T1000 (cell line): ENCODE data around the gene TLCD5.

Source experiments
- DNase-seq: peaks from one replicate; lab custom pipeline; 2025; ENCODE audit warnings: mixed read lengths; lab: John Stamatoyannopoulos, UW

The TLCD5 gene

DNA sequence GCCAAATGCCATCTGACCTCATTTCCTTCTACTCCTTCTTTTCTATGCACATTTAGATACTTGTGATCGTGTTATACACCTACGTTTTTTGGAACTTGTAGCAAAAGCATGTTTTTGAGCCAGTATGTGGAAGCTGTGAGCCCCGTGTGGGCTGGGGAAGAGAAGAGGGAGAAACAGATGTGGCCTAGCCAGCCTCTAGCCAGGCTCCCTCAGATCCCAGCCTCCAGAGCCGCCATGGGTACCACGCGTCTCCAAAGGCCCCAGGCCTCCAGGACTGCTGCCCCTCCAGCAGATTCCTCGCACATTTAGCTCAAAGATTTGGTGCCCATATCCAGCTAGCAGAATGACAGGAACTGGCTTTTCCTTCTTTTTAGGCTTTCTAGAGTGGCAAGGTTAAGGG lies 17.0 kb upstream of the TLCD5 start:
- DNase-seq = no peak

DNA sequence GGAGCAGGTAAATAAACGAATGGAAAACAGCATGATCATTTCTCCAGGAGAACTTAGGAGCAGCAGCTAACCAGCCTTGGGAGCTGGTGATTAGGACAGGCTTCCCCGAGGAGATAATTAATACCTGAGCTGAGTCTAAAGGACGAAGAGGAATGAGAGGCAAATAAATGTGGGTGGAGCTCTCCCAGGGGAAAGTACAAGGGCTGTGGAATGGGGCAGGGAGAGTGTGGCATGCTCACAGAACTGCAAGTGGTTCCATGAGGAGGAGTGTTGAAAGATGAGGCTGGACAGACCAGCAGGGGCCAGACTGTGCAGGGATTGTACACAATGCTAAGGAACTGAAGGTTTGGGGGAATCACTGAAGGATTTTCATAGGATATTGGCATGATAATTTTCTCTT lies 14.2 kb upstream of the TLCD5 start:
- DNase-seq = no peak

DNA sequence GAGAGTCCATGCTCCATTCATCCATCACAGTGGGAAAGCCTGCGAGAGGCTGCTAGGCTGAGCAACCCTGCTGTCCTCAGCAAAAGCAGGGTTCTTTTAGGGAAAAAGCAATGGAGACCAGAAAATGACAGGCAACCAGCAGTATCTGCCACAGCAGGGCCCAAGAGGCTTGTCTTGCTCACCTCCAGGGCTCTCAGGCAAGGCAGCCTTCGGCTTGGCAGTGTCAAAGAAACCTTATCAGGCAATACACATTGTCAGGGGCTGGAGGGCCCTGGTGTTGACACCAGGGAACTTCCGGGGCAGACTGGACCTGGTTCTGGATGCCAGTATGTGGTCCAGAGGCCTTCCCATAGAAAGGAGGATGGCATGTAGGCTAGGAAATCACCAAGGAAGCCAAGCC lies 10.2 kb upstream of the TLCD5 start:
- DNase-seq = no peak

DNA sequence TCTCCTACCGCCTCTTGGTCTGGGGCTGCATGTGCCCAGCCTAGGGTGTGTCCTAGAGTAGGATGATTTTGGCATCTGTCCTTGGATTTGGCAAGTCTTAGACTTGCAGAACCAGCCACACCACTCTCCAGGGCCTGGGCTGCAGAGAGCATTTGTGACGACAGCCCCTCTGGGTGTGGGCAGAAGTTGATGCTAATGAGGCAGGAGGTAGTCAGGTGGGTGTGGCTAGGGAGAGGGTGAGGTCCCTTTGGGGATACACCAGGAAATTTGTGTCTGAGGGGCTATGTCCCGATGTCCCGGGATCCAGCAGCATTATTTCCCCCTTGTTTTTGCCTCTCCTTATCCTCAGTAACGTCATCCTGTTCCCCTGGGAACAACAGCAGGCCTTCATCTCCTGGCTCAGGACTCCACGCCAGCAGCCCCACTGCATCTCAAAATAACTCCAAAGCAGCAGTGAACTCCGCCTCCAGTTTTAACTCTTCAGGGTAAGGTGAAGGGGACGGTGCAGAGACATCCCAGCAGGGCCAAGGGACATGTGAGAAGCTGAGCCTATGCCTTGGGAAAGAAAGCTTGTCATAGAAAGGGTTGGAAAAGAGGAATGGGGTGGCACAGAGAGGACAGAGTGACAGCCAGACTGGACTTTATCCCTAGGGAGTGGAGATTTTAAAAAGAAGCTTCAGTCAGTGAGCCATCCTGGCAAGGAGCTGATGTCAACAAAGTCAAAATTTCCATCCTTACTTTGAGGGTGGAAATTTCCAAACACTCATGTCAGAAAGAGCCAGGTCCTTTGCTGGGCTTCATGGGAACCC lies 8.0 kb upstream of the TLCD5 start:
- no peak for DNase-seq

DNA sequence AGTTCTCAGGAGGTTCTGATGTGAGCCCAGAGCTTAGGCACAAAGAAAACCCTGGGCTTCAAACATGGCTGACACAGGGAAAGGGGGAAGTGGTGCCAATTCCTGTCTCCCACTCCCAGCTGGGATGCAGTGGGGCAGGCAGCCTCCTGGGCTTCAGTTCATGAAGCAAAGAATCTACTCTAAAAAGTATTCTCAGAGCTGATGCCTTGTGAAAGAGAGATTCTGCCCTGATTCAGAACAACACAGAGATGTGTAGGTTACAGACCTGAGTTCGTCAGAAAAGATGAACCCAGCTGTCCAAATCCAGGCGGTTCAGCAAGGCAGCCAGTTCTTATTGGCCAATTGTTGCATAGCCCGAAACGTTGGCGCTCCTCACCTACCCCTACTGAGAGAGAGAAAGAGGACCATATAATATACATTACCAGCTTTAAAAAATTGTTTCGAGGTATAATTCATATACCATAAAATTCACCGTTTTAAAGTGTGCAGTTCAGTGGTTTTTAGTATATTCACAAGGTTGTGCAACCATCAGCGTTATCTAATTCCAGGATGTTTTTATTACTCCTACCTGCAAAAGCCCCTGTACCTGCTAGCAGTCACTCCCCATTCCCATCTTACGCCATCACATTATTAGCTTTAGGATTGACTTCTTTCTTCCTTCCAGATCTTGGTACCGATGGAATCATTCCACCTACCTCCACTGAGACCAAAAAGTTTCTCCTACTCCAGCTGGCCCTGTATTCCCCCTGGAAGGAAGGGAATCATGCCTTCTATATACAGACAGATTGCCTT lies 7.2 kb upstream of the TLCD5 start:
- DNase-seq = no peak

DNA sequence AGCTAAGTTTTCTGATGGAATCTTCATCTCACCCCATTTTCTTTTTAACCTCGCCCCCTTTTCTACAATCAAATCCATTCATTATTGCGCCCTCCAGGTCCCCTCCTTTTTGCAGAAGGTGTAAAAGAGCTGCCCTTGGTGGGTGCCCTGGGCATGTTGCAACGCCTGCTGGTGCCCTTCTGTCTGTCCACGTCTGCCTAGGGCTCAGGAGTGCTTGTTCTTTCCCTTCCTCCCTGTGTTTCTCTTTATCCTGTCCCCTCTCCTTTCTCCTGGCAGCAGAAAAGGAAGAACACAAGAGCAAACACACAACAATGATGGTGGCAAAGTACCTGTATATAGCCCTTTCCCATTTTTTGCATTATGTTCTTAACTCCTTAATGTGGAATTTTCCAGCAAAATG lies 6.2 kb upstream of the TLCD5 start:
- DNase-seq = no peak

DNA sequence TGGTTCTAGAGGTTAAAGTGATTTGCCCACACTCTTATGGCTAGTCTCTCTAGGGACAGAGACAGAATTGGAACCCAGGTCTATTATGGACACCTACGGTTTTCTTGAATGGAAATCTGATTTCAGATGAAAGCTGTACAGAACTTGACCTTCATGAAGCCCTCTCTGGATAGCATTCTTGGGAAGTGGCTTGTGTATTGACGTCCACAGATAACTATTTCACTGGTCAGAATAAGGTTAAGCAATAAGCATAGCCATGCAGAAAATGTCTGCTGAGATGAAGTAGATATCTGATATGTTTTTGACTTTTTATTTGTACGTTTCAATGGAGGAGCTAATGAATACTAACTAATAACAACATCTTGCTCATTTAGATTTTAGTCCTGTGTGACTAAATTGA lies 1.1 kb downstream of the TLCD5 start:
- DNase-seq = no peak

DNA sequence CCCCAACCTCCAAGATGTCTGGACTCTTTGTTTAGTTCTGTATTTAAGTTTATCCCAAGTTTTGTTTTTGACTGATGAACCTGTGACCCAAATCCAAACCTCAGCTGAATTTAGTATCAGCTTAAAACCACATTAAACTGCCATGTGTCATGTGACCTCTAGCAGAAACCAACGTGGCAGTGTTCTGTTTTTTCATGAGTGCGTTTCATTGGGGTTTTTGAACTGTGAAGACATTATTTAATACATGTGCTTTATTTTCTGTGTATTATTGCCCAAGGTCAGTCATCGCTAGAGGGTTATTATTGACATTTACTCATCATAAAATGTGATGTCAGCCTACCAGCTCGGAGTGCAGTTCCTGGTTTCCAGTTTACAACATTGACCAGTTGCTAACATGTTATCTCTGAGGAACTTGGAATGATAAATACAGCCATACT lies 1.8 kb downstream of the TLCD5 start:
- DNase-seq = no peak

DNA sequence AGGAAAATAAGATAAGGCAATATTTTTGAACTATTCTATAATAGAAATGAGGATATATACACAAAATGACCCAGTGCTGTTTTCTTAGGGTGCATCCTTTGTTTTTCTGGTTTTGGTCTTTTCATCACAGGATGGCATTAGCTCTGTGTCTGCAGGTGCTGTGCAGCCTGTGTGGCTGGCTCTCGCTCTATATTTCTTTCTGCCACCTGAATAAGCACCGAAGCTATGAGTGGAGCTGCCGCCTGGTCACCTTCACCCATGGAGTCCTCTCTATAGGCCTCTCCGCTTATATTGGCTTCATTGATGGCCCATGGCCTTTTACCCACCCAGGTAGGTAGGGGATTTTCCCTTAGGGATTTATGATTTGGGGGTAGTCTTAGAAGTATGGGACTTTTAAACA lies 2.2 kb downstream of the TLCD5 start:
- no peak for DNase-seq

DNA sequence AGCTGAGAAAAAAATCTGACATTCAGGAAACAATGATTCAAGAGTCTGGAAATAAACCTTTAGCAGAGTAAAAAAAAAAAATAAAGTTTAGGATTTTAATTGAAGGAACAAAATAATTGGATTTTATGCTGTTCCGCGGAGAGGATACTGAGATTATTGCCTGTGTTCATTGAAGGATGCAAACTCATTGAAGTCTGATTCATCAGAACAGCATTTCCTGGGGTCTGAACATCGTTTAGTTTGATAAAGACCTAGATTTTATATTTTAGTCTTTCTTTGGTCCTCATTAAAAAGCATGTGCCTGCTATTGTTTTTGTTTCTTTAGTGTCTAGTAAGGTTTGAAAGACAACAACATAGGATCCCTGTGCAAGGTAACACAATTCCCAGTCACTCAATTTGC lies 4.5 kb downstream of the TLCD5 start:
- DNase-seq = no peak

DNA sequence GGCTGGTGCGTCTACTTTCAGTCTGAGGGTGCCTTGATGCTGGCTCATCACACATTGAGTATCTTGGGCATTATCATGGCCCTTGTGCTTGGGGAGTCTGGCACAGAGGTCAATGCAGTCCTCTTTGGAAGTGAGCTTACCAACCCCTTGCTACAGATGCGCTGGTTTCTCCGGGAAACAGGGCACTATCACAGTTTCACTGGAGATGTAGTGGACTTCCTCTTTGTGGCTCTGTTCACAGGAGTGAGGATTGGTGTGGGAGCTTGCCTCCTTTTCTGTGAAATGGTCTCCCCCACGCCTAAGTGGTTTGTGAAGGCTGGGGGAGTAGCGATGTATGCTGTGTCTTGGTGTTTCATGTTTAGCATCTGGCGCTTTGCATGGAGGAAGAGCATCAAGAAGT lies 4.9 kb downstream of the TLCD5 start:
- DNase-seq = no peak

DNA sequence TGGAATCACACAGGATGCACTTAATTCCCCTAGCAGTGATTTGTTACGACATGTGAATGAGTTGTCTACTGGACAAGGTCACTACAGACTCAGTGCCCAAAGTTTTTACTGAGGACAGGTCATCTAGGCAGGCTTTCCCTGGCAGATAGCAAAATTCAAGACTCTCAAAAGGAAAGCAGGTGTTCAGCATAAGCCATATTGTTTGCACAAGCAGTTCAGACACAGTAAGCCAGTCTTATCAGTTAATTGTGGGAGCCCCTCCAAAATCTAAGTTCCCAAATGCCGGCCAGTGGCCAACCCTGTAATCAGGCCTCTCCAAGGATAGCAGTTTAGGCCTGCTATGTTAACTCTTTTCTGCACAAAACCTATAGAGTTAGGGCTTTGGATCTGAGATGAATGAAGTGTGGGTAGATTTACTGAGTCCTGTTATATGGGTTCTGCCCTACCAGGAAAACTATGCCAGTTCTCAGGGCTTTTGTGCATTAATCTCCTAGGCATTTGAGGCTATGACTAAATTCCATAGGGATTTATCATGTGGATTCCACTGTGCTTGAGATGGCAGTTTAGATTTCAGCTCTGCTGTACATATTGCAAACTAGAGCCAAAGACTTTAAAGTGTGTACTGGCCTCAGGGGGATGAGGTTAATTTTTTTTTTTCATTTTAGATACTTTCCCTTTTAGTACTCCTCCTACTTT lies 6.3 kb downstream of the TLCD5 start:
- DNase-seq = no peak

DNA sequence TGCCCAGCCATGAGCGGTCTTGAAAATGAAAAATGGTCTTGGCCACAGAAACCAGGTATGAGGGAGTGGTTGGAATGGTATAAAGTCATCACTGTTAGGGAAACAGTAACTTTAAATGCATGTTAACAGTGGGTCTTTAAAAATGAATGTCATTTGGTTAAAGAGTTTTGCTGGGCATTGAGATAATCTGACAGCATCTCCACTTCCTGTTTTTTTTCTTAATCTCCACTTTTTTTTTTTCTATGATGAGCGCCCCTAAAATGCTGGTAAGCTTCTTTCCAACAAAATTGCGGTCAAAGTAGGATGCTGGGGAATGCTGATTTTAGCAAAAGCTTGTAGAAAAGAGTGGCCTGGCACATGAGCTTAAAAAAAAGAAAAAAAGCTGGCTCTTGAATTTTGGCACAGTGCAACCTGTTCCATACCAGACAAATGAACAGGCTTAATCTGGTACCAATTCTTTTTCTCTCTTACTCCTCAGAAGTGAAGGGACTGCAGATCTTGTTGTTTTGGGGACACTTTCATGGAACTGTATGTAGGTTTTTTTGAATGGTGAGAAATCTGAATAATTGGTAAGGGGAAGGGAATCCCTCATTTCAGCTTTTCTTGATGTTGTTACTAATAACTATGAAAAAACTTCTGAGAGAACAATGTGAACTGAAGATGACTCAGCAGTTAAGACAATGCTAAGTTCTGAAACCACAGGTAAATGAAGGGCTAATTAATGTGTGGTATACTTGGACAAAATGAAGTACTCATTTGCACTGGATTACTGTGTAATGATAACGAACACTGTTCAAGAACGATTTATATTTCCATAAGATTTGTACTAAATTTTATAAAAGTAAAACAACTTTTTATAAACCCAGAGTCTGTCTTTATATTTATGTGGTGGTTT lies 8.0 kb downstream of the TLCD5 start:
- no peak for DNase-seq

DNA sequence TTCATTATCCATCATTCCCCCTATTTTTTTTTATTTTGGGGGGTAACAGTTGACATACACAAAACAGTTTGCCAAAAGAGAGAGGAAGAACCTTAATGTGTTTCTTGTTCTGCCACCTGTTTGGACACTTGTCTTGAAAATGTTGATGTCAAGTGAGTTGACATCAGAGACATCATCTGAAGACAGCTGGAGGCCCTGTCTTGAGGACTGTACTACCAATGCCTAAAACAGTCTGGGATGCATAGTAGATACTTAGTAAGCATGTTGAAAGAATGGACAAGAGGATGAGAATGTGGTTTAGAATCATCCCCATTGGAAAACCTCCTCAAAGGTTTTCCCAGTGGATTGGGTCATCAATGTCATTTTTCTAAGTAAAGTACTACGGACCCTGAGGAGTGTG lies 8.7 kb downstream of the TLCD5 start:
- no peak for DNase-seq

DNA sequence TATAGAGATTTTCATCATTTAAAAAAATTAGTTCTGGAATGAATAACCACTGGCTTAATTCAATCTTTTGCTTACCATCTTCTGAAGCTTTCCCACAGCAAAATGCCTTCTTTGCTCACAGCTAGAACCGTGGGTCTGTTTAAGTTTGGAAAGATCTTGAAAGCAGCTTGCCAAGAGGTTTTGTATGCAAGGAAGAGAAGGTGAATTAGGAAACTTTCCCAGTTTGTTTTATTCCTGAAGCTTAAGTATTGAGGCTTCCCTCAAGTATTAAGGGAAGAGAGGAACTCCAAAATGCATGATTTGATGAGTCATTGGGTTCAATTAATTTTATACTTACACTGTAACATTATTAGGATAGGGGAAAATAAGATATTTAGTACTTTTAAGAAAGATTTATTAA lies 9.2 kb downstream of the TLCD5 start:
- no peak for DNase-seq

DNA sequence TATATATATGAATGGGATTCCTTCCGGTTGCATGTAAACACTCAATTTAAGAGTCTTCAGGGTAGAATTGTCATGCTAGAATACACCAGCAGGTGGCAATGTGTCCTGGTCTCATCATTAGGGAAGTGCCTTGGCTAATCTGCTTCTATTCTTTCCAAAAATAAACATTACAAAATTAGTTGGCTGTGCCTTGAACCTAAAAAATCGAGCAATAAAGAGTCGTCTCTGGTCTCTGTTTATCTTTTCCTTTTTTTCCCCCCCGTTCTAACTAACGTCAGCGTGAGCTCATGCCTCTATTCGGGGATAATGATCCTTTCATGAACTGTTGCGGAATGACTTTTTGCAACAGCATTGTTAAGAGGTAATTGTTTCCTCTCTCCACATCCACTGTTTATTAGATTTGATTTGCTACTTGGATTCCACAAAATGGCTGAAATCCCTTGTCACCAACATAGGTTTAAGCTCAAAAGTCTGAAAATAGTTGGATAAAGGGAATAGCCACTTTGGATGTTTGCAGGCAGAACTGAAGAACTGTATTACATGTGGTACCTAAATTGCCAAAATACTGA lies 9.9 kb downstream of the TLCD5 start:
- DNase-seq = peak; percentile 20

DNA sequence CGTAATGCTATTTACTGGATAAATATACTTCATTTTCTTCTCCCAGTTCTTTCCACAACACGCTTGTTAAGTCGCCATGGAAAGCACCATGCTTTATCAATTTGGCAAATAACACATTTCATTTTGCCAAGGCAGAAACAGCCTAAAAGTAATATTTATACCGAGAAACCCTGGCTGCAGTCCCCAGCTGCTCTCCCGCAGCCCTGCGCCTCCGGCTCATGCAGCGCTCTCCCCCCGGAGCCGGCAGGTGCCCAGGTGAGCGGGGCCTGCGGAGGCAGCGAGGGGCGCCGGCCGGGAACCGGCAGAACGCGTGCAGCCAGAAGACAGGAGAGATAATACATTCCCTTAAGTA lies 10.4 kb downstream of the TLCD5 start:
- no peak for DNase-seq

DNA sequence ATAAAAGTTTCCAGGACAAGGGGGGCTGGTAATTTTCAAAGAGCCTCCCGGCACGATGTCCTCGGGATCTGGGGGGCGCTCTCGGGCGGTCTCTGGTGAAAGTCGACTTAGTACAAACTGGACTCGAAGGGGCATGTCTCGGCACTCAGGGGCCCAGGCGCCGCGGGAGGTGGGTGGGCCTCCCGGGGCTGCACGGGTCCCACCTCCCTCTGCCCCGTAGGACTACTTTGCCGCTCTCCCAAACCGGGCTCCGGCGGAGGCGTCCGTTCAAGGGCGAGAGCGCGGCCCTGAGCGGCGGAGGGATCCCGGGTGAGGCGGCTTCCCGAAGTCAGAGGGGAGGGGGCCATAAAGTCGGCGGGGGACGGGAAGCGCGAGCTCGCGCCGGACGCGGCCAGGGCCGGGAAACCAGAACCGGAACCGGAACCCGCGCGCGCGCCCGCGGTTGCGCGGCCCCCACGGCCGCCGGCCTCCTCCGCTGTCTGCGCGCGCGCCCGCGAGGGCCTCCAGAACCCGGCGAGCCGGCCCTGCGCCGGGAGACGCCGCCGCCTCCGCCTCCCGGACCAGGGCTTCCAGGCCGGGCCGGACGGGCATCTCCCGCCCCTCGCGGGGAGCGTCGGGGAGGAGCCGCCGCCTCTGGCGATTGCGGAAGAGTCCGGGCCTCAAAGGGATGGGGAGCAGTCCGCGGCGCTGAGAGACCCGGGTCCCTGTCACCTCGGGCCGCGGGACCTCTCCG lies 11.0 kb downstream of the TLCD5 start, which contains the start of gene ARHGEF12:
Gene ARHGEF12, plus strand, starts transcription at position 506 of the 733 bp plus-strand sequence. CDS start 831 bp downstream, outside the sequence.
- peak; percentile 77 for DNase-seq

DNA sequence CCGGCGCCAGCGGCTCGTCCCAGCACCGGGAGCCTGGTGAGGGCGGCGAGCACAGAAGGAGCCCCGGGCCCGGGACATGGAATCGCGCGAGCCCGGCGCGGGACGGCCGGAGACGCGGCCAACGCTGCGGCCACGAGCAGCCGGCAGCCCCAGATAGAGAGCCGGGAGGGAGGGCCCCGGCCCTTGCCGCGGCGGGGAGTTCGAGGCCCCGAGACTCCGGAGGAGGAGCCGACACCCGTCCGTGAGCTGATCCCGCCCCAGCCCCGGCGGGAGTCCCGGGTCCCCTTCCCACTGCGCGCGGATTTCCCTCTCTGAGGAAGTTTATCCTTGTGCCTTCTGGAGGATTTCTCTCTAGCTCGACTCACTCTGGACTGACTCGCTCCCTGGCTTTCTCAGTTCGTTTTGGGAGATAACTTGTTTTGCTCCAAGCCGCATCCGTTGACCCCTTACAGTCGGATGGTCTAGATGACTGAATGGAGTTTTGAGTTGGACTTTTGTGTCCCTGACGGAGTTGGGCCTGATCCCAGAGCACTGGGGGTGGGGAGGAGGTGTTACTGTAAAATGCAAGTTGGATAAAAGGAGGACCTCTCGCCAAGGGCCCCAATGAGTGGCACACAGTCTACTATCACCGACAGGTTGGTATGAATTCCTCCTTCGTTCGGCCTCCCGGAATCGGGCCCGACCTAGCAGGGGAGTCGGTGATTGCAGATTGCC lies 11.7 kb downstream of the TLCD5 start:
- DNase-seq = peak; percentile 61
